GM12872 (cell line): ENCODE results near the gene SFXN1.

Experiments used
- CTCF ChIP-seq: IDR thresholded peaks from 3 replicates; pipeline ENCODE4 v1.5.1; 2011; ENCODE audit warnings: low read depth, mild to moderate bottlenecking, low read length, moderate library complexity; ENCODE audit not compliant: insufficient read depth

SFXN1 gene

GRCh38 chr5:175535796-175536195, 57.4 kb downstream of the SFXN1 start:
- no peak for TF ChIP-seq CTCF

GRCh38 chr5:175538576-175538975, 60.2 kb downstream of the SFXN1 start:
- no peak for TF ChIP-seq CTCF

GRCh38 chr5:175539936-175540335, 61.6 kb downstream of the SFXN1 start:
- TF ChIP-seq CTCF = no peak

- TF ChIP-seq CTCF = no peak
Measured at GRCh38 chr5:175541264-175541663, 62.9 kb downstream of the SFXN1 start.

- TF ChIP-seq CTCF = no peak
Measured at GRCh38 chr5:175542232-175542965, 64.0 kb downstream of the SFXN1 start.

GRCh38 chr5:175542966-175543235, 64.5 kb downstream of the SFXN1 start:
- no peak for TF ChIP-seq CTCF

GRCh38 chr5:175544108-175544511, 65.8 kb downstream of the SFXN1 start:
- no peak for TF ChIP-seq CTCF

- no peak for TF ChIP-seq CTCF
Measured at GRCh38 chr5:175544586-175544985, 66.2 kb downstream of the SFXN1 start.
